Ovary (tissue), 3 donors: ENCODE results near the gene COL25A1.

Experiments
- CTCF ChIP-seq, 3 donors: fragments of 450-650 bp in 2 of 3; fragments of 200-600 bp in 1 of 3; IDR thresholded peaks; one replicate each; pipeline versions ENCODE4 v1.5.1 to v1.8.0; 2016 to 2022; ENCODE audit warnings: antibody characterized with exemption in 3 of 3, mild to moderate bottlenecking in 1 of 3
- POLR2A ChIP-seq: fragments of 450-650 bp; IDR thresholded peaks from one replicate; pipeline ENCODE4 v1.6.1; 2017; ENCODE audit warnings: antibody characterized with exemption, mild to moderate bottlenecking, moderate library complexity
- donor health status: DM: no; HTN: no; CAD: no.

- TF ChIP-seq CTCF (IDR thresholded peaks at IDR 0.05) (no peak), POLR2A (no peak)
These were observed 69.8 kb downstream of the COL25A1 start for GRCh38 chr4:109232681-109233080.
